ENCODE data around the gene CXCL10. TPM values are rescaled to one million over a fixed set of nuclear protein-coding genes. Genes with fewer than 3 reads are reported as not detected.

The CXCL10 gene
- total and polyA plus RNA-seq, 2 donors (not counting 1 experiment from before 2014, with no cell fraction given) = 0.07 to 0.33 TPM

GRCh38 chr4:75989846-75990528, 33.3 kb downstream of the CXCL10 start:
- peak overlapping the region; percentile 90 for H3K27ac ChIP-seq (ENCODE audit: insufficient read depth, low read length)
- peaks cover 2% of the 10 kb centered on the region for H3K4me1 ChIP-seq (ENCODE audit: control insufficient read depth, extremely low read depth, insufficient read depth, low read length)
- peak; percentile 14 to 29 for DNase-seq (ENCODE audit: low read depth in 2 of 2)
- peak overlapping the region; percentile 57 for H3K4me2 ChIP-seq (ENCODE audit: extremely low read depth, insufficient read depth, low read length)
- TF ChIP-seq EZH2 (IDR thresholded peaks at IDR 0.05; ENCODE audit: low read length, missing control alignments) = no peak
- H4K20me1 ChIP-seq (ENCODE audit: control insufficient read depth, extremely low read depth, insufficient read depth, low read length) = no peaks in the 10 kb centered on the region
- H3K4me3 ChIP-seq (replicated peaks in 1 of 4; ENCODE audit: control extremely low read depth in 1 of 4, insufficient read depth in 1 of 4, low read depth in 3 of 4, low read length in 4 of 4) = peak overlapping the region; percentile 88 to 99 (median 94)
- H2AFZ ChIP-seq (ENCODE audit: low read length) = peak overlapping the region; percentile 87
- no peaks in the 10 kb centered on the region for H3K36me3 ChIP-seq (ENCODE audit: control insufficient read depth, insufficient read depth, low read length)
- peaks cover 2% of the 10 kb centered on the region for H3K27me3 ChIP-seq (ENCODE audit: control insufficient read depth, insufficient read depth, low read length)
- no peaks in the 10 kb centered on the region for H3K9me3 ChIP-seq (ENCODE audit: control insufficient read depth, insufficient read depth, low read depth, low read length)
- H3K79me2 ChIP-seq (ENCODE audit: control insufficient read depth, insufficient read depth, low read length) = peaks cover 53% of the 10 kb centered on the region
- peak overlapping the region; percentile 78 for H3K9ac ChIP-seq (ENCODE audit: insufficient read depth, low read length)

- Histone ChIP-seq H3K9ac (ENCODE audit: insufficient read depth, low read length) (no peak overlapping the region), H3K27ac (ENCODE audit: insufficient read depth, low read length) (peak overlapping the region; percentile 62), H3K36me3 (ENCODE audit: control insufficient read depth, insufficient read depth, low read length) (peaks cover 2% of the 10 kb centered on the region), H3K27me3 (ENCODE audit: control insufficient read depth, insufficient read depth, low read length) (no peaks in the 10 kb centered on the region), H4K20me1 (ENCODE audit: control insufficient read depth, extremely low read depth, insufficient read depth, low read length) (no peaks in the 10 kb centered on the region), H2AFZ (ENCODE audit: low read length) (no peak overlapping the region), H3K4me2 (ENCODE audit: extremely low read depth, insufficient read depth, low read length) (no peak overlapping the region), H3K4me1 (ENCODE audit: control insufficient read depth, extremely low read depth, insufficient read depth, low read length) (peaks cover 2% of the 10 kb centered on the region), H3K79me2 (ENCODE audit: control insufficient read depth, insufficient read depth, low read length) (peaks cover 63% of the 10 kb centered on the region), H3K4me3 (replicated peaks in 1 of 4; ENCODE audit: control extremely low read depth in 1 of 4, insufficient read depth in 1 of 4, low read depth in 3 of 4, low read length in 4 of 4) (no peak overlapping the region), H3K9me3 (ENCODE audit: control insufficient read depth, insufficient read depth, low read depth, low read length) (no peaks in the 10 kb centered on the region)
- peak; percentile 69 to 91 for DNase-seq (ENCODE audit: low read depth in 2 of 2)
- TF ChIP-seq CTCF (conservative IDR thresholded peaks at IDR 0.05 in 1 of 2, IDR thresholded peaks at IDR 0.05 in 1 of 2; ENCODE audit: low read depth in 1 of 2, low read length in 2 of 2) (no peak), EZH2 (IDR thresholded peaks at IDR 0.05; ENCODE audit: low read length, missing control alignments) (no peak)
Observed at GRCh38 chr4:75985116-75985515, 38.2 kb downstream of the CXCL10 start.

- H3K4me3 ChIP-seq (replicated peaks in 1 of 4; ENCODE audit: control extremely low read depth in 1 of 4, insufficient read depth in 1 of 4, low read depth in 3 of 4, low read length in 4 of 4) = no peak overlapping the region
- no peak for DNase-seq (ENCODE audit: low read depth in 2 of 2)
- no peaks in the 10 kb centered on the region for H3K9me3 ChIP-seq (ENCODE audit: control insufficient read depth, insufficient read depth, low read depth, low read length)
- no peaks in the 10 kb centered on the region for H4K20me1 ChIP-seq (ENCODE audit: control insufficient read depth, extremely low read depth, insufficient read depth, low read length)
- H3K4me1 ChIP-seq (ENCODE audit: control insufficient read depth, extremely low read depth, insufficient read depth, low read length) = peaks cover 2% of the 10 kb centered on the region
- TF ChIP-seq CTCF (conservative IDR thresholded peaks at IDR 0.05 in 1 of 2, IDR thresholded peaks at IDR 0.05 in 1 of 2; ENCODE audit: low read depth in 1 of 2, low read length in 2 of 2) (no peak), EZH2 (IDR thresholded peaks at IDR 0.05; ENCODE audit: low read length, missing control alignments) (no peak)
- H3K4me2 ChIP-seq (ENCODE audit: extremely low read depth, insufficient read depth, low read length) = no peak overlapping the region
- peaks cover 5% of the 10 kb centered on the region for H3K36me3 ChIP-seq (ENCODE audit: control insufficient read depth, insufficient read depth, low read length)
- no peak overlapping the region for H3K9ac ChIP-seq (ENCODE audit: insufficient read depth, low read length)
- H3K27me3 ChIP-seq (ENCODE audit: control insufficient read depth, insufficient read depth, low read length) = no peaks in the 10 kb centered on the region
- no peak overlapping the region for H2AFZ ChIP-seq (ENCODE audit: low read length)
- H3K79me2 ChIP-seq (ENCODE audit: control insufficient read depth, insufficient read depth, low read length) = peaks cover 23% of the 10 kb centered on the region
- H3K27ac ChIP-seq (ENCODE audit: insufficient read depth, low read length) = no peak overlapping the region
Observed at GRCh38 chr4:75980576-75980975, 42.7 kb downstream of the CXCL10 start.

All from fibroblast of lung (primary cell).